GM18505 (cell line): ENCODE data around the gene PTPRZ1.

Experiments used
- ATAC-seq: cut with Tn5 transposase; IDR thresholded peaks from one replicate; pipeline ENCODE4 v1.9.1; 2021; ENCODE audit not compliant: unreplicated experiment
- POLR2A ChIP-seq: IDR thresholded peaks from 4 replicates; pipeline ENCODE4 v1.6.1; 2011; ENCODE audit warnings: borderline replicate concordance; ENCODE audit not compliant: insufficient read depth, insufficient read length; ENCODE audit errors: extremely low read depth

The PTPRZ1 gene

GRCh38 chr7:121914676-121915279 is 41.8 kb downstream of the PTPRZ1 start:
- no peak for TF ChIP-seq POLR2A
- ATAC-seq: no peak

- ATAC-seq: no peak
- no peak for TF ChIP-seq POLR2A
These were observed 43.2 kb downstream of the PTPRZ1 start for GRCh38 chr7:121916211-121916610.

- no peak for TF ChIP-seq POLR2A
- ATAC-seq: no peak
These were observed 47.0 kb downstream of the PTPRZ1 start for GRCh38 chr7:121919986-121920385.

GRCh38 chr7:121924269-121925186 is 51.6 kb downstream of the PTPRZ1 start:
- no peak for ATAC-seq
- no peak for TF ChIP-seq POLR2A

- TF ChIP-seq POLR2A: no peak
- ATAC-seq: no peak
These were observed 58.4 kb downstream of the PTPRZ1 start for GRCh38 chr7:121931149-121931902.

- no peak for TF ChIP-seq POLR2A
- no peak for ATAC-seq
These were observed 59.8 kb downstream of the PTPRZ1 start for GRCh38 chr7:121932768-121933167.

GRCh38 chr7:121936951-121937623 is 64.1 kb downstream of the PTPRZ1 start:
- ATAC-seq: no peak
- TF ChIP-seq POLR2A: no peak

- no peak for TF ChIP-seq POLR2A
These were observed 65.6 kb downstream of the PTPRZ1 start for GRCh38 chr7:121938429-121938996.

GRCh38 chr7:121940918-121941317 is 68.0 kb downstream of the PTPRZ1 start:
- ATAC-seq: no peak
- TF ChIP-seq POLR2A: no peak

More at GRCh38 chr7:121938429-121938996, 65.6 kb downstream of the PTPRZ1 start:
- ATAC-seq: no peak

- no peak for ATAC-seq
- TF ChIP-seq POLR2A: no peak
These were observed 68.9 kb downstream of the PTPRZ1 start for GRCh38 chr7:121941830-121942229.

GRCh38 chr7:121945066-121945465 is 72.1 kb downstream of the PTPRZ1 start:
- no peak for TF ChIP-seq POLR2A
- ATAC-seq: no peak

GRCh38 chr7:121945480-121946236 is 72.7 kb downstream of the PTPRZ1 start:
- no peak for TF ChIP-seq POLR2A
- ATAC-seq: no peak
